GM18870 (cell line): ENCODE data around the gene RAVER2.
A peak's percentile ranks its signal among the peaks of the same experiment; 100 is the strongest.
"Not testable (repeated sequence)": the region's sequence is repeated elsewhere in the genome, so short reads cannot be mapped to it uniquely, and the experiment has no call there.

Source experiments
- ATAC-seq: cut with Tn5 transposase; IDR thresholded peaks from one replicate; pipeline ENCODE4 v1.9.1; 2021; ENCODE audit warnings: moderate library complexity; ENCODE audit not compliant: unreplicated experiment

Gene RAVER2

GRCh38 chr1:64801851-64802523 lies 57.1 kb downstream of the RAVER2 start:
- no peak for ATAC-seq

GRCh38 chr1:64809309-64809708 lies 64.4 kb downstream of the RAVER2 start:
- no peak for ATAC-seq

GRCh38 chr1:64810001-64810400 lies 65.1 kb downstream of the RAVER2 start:
- ATAC-seq: no peak

- ATAC-seq: no peak
Measured at GRCh38 chr1:64811131-64811530, 66.3 kb downstream of the RAVER2 start.

GRCh38 chr1:64814427-64814826 lies 69.6 kb downstream of the RAVER2 start:
- ATAC-seq: no peak

GRCh38 chr1:64817364-64817763 lies 72.5 kb downstream of the RAVER2 start:
- ATAC-seq: not testable (repeated sequence)

- not testable (repeated sequence) for ATAC-seq
Measured at GRCh38 chr1:64820572-64820971, 75.7 kb downstream of the RAVER2 start.

GRCh38 chr1:64822621-64823020 lies 77.7 kb downstream of the RAVER2 start:
- ATAC-seq: no peak

- peak; percentile 52 for ATAC-seq
Measured at GRCh38 chr1:64823691-64824476, 79.0 kb downstream of the RAVER2 start.

- ATAC-seq: peak; percentile 47
Measured at GRCh38 chr1:64826991-64827390, 82.1 kb downstream of the RAVER2 start.

GRCh38 chr1:64828829-64829228 lies 84.0 kb downstream of the RAVER2 start:
- no peak for ATAC-seq

- ATAC-seq: no peak
Measured at GRCh38 chr1:64829411-64830029, 84.6 kb downstream of the RAVER2 start.

- no peak for ATAC-seq
Measured at GRCh38 chr1:64830030-64830651, 85.3 kb downstream of the RAVER2 start.

GRCh38 chr1:64834734-64835133 lies 89.9 kb downstream of the RAVER2 start:
- ATAC-seq: no peak

- no peak for ATAC-seq
Measured at GRCh38 chr1:64836802-64837201, 91.9 kb downstream of the RAVER2 start.

GRCh38 chr1:64838486-64838885 lies 93.6 kb downstream of the RAVER2 start:
- no peak for ATAC-seq

- ATAC-seq: no peak
Measured at GRCh38 chr1:64839261-64839660, 94.4 kb downstream of the RAVER2 start.

- no peak for ATAC-seq
Measured at GRCh38 chr1:64839732-64840405, 95.0 kb downstream of the RAVER2 start.

GRCh38 chr1:64841330-64842065 lies 96.6 kb downstream of the RAVER2 start:
- no peak for ATAC-seq

- ATAC-seq: no peak
Measured at GRCh38 chr1:64842224-64842623, 97.3 kb downstream of the RAVER2 start.
